CD4-positive, alpha-beta T cell treated with Interleukin-6 at 100 ng/mL for 8 hours (primary cell): ENCODE data around the gene PPP1R37.
"Not testable (repeated sequence)": the region's sequence is repeated elsewhere in the genome, so short reads cannot be mapped to it uniquely, and the experiment has no call there.

Source experiments
- DNase-seq: peaks from one replicate; pipeline ENCODE4 v3.0.0-alpha.2; 2020; ENCODE audit warnings: mixed read lengths, low spot score

The PPP1R37 gene

DNA sequence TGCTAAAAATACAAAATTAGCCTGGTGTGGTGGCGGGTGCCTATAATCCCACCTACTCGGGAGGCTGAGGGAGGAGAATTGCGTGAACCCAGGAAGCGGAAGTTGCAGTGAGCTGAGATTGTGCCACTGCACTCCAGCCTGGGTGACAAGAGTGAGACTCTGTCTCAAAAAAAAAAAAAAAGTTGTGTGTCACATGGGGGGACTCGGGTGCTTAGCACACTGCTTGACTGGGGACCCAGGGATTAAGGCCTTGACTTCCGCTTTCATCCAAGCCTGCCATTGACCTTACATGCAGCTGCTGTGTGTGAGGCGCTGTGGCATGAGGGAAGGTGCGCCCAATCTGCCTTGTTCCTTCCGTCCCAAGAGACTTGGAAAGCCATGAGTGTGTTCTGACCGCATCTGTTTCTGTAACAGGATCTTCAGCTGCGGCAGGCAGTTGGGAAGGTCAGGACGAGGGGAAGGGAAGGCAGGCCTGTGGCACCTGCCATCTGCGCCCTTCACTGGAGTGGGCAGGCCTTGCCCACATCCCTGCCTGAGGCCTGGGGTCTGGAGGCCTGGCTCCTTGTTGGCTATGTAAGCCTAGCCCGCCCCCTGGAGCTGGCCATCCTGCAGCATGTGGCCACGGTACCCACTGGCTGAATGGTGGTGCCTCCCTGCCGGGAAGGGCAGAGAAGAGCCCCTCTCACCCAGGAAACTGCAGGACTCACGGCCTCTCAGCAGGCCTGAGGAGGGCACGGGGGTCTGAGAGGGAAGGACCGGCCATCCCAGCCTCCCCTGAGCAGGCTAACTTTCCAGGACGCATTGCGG, 23.0 kb downstream of the PPP1R37 start:
- no peak for DNase-seq

DNA sequence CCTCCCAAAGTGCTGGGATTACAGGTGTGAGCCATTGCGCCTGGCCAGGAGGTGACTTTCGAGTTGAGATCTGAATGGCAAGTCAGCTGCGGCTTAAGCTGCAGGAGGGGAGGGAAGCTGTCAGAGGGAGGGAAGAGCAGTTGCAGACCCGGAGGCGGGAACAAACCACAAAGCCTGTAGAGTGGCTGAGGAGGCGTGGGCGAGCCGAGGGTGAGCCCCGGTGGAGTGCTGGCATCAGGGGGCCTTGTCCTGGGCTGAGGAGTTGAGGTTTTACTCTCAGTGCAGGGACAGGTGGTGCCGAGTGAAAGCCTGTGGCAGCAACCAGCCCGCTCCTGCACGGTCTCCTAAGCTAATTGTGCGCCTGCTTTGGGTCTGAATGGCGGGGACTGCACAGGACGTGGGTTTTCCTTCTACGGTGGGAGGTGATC, 24.2 kb downstream of the PPP1R37 start:
- peak; percentile 34 for DNase-seq

DNA sequence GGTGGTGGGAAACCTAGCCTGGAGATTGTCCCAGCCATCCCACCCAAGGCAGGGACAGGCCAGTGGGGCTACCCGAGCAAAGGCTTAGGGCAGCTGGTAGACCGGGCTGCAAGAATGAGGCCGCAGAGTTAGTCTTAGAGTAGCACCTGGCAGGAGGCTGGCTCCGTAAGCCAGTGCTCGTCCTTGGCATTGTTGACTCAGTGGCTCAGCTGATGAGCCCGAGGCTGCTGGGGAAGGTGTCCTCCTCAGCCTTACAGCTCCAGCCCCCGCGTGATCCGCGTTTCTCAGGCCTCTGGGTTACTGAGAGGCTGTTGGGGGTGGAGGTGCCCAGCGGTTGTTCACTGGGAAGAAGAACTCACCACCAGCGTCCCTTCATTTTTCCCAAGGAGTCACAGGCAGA, 24.7 kb downstream of the PPP1R37 start:
- DNase-seq: no peak

DNA sequence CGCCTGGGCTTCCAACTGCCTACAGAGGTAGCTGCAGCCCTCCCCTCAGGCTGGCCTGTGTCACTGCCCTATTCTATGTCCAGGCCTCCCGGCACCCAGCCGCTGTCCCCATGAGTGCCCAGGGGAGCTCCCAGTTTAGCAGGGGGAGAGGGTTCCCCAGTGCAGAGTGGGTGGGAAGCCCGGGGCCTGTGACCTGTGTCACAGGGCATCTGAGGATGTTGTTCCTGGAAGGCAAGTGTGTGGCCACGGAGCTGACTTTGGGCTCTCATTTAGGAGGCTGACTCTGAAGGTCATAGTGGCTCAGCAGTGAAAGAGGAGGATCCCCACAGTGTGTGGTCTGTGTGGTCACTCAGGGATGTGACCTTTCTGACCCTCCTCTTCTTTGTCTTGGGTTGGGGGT, 25.1 kb downstream of the PPP1R37 start:
- DNase-seq: no peak

DNA sequence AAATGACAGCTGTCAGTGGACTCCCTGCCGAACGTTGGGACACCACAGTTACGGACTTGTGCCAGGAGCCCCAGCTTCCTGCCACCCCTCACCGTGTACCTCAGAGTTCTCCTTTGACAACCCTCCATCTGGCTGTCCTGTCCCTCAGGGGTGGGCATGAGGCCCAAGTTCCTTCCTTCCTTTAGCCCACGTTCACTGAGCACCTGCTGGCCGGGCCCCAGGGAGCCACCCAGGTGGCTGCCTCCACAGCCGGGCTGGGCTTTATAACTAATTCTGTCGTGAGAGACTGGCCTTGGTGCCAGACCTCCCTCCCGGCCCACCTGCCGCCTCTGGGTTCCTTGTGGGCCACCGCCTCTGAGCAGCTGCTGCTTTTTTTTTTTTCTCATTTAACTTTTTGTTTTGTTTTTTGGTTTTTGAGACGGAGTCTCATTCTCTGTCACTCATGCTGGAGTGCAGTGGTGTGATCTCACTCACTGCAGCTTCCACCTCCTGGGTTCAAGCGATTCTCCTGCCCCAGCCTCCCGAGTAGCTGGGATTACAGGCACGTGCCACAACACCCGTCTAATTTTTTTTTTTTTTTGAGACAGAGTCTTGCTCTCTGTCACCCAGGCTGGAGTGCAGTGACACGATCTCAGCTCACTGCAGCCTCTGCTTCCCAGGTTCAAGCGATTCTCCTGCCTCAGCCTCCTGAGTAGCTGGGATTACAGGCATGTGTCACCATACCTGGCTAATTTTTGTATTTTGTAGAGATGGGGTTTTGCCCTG, 25.8 kb downstream of the PPP1R37 start:
- not testable (repeated sequence) for DNase-seq

DNA sequence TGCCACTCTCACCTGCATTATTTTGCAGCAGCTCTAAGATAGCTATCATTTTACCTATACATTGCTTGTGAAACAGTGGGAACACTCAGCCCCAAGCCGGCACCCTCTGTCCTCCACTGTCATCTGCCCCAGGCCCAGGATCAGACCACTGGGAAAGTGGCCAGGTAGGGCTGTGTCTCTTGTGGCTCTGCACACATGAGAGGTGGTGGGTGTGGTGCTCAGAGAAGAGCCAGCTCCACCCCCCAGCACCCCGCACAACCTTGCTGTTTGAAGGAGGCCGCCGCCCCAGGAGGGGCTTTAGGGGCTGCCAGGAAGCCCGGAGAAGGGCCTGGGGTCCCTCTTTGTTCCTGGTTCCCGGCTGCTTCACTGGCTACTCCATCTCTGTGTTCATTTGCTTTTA, 26.6 kb downstream of the PPP1R37 start:
- DNase-seq: no peak

DNA sequence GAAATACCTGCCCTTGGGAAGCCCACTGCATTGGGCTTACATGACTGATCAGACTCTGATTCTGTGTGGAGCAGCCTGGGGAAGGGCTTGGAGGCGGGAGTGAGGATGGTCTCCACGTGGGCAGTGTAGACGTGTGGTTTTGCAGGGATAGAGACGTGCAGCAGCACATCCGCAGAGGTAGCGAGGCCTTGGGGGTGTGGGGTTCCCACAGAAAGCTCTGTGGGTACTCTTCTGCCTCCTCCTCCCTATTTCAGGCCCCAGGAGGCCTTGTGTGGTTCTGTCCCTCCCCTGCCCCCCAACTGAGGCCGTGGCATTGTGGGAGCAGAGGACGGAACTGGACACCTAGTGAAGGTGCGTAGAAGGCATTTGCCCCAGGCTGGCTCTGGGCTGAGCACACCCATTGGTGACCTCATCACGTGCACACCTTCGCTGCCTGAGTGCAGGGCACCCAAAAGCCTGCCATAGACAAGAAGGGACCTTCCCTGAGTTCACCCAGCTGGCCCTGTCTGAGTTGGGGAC, 28.9 kb downstream of the PPP1R37 start:
- no peak for DNase-seq

DNA sequence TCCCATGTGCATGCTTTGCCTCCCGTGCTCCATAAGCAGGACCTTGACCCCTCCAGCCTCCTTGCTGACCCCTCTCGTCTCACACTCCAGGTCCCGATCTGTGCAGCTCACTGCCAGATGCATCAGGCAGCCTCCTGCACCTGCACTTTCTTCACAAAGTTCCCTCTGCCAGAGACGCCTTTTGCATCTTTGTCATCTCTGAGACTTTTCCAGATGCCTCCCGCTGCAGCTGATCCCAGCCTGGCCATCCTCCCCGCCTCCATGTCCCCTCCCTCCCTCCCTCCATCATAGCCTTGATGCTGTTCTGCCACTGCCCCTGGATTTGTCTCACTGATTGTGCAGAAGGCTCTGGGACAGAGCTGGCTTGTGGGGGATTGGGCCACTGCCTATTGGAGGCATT, 29.9 kb downstream of the PPP1R37 start:
- DNase-seq: no peak

DNA sequence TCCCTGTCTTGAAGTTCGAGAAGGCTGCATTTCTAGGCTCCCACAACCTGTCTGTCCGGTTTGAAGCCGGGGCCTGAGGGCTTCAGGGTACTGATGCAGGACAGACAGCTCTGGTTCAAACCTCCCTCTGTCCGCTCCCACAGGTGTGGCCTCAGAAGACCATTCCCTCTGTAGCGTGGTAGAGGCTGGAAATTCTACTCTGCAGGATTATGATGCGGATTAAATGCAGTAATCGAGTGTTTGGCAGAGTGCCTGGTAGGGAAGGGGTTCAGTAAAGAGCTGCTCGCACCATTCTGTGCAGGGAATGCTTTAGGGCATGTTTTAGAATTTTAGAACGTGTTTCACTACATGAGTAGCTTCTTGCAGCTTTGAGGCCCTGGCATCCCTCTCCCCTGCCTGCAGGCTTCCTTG, 30.5 kb downstream of the PPP1R37 start:
- DNase-seq: no peak

DNA sequence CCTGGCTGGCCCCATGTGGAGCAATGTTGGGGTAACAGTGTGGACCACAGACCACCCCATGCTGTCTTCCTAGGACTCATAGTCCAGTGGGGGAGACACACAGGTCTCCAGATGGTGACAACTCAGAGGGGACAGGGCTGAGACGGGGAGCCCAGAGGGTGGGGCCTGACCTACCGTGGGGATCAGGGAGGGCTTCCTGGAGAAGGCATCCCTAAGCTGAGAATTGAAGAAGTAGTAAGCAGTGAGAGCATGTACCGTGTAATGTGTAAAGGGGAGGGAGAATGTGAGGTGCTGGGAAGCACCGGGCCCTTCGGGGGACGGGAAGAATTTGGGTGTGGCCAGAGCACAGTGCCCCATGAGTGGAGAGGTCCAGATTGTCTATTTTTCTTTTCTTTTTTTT, 31.0 kb downstream of the PPP1R37 start:
- DNase-seq: no peak

DNA sequence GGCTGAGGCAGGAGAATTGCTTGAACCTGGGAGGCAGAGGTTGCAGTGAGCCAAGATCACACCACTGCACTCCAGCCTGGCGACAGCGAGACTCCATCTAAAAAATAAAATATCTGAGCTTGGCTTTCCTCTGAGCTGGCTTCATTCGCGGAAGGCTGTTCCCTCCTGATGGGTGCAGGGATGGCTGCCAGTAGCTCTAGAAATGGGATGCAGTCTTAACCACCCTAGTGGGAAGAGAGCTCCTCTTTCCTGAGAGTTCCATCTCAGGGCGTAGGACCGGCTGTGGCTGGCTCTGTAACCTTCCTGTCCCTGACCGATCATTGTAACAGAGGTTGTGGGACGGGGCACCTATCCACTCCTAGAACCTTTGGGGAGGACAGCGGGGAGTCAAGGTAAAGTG, 32.4 kb downstream of the PPP1R37 start:
- no peak for DNase-seq

DNA sequence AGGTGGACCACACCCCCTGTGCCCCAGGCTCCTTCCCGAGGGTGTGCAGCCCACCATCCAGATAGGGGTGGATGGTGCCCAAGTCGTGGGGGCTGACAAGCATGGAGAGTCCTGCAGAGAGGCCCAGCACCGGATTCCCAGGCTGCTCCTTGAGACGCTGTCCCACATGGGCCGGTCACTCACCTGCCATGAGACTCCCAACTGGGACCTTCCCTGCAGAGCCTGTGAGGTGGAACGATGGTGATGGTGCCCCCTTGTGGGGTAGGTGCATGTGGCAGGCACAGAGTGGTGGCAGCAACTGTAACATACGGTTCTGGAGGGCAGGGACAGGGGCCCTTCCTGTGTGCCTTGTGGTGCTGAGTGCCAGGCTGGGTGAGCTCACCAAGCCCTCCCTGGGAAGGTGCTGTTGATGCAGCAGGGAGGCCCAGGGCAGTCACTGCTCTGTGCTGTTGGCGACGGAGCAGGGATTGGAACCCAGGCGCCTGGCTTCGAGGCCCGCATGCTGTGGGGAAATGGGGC, 33.1 kb downstream of the PPP1R37 start:
- peak; percentile 55 for DNase-seq

DNA sequence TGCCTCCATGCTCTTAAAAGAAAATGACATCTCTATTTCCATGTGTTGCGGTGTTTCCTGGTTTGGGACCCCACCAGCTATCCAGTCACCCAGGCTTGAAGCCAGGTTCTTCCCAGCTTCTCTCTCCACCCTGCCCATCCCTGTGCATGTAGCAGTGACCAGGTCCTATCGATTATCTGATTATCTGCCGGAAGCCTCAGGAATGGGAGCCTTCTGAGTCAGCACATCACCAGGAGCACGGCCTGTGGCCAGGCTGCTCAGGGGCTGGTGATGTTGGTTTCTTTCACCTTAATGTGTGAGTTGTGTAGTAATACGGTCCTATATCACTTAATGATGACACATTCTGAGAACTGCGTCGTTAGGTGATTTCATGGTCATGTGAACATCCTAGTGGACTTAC, 33.7 kb downstream of the PPP1R37 start:
- DNase-seq: no peak

DNA sequence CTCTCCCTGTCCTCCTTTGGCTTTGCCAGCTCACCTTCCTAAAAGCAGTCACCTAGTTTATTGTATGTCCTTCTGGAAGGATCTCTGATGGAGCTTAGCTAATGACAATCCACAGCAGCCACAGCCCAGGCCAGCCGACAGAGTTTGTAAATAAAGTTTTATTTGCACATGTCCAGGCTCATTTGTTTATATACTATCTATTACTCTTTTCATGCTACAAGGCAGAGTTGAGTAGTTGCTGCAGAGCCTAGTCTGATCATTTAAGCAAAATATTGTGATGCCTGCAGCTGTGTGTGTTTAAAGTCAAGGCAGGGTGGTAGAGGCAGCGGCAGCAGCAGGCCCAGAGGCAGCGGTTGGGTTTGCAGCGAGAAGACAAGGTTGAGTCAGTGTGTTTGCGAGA, 35.2 kb downstream of the PPP1R37 start:
- no peak for DNase-seq

DNA sequence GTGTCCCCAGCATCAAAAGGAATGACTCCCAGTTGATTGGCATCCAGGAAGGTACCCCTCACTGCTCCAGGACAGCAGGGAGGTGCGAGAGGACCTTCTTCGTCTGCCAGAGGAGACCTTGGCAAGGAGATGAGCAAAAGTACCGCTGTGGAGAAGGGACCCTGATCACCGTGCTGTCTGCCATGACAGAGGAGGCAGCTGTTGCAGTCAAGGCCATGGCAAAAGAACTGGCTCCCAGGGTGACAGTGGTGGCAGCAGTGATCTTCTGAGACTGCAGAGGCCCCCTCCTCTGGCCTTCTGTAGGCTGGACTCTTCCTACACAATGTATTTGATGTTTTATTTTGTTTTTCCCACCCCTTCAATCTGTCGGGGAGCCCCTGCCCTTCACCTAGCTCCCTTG, 35.8 kb downstream of the PPP1R37 start:
- DNase-seq: no peak

DNA sequence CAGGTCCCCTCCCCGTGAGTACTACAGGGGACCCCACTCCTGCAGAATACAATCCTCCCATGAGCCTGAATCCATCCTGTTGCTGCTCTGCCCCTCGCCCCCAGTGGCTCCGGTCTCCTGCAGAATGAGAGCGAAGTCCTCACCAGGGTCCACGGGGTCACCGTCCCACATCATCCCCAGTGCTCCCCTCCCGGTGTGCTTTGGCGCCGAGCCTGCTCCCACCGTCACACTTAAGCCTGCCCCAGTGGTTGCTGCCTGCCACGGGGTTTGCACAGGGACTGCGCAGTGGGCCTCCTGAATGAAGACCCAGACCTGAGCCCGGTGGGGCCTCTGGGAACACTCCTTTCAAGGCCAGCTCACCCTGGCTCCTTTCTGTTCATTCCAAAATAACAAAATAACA, 37.3 kb downstream of the PPP1R37 start:
- no peak for DNase-seq

DNA sequence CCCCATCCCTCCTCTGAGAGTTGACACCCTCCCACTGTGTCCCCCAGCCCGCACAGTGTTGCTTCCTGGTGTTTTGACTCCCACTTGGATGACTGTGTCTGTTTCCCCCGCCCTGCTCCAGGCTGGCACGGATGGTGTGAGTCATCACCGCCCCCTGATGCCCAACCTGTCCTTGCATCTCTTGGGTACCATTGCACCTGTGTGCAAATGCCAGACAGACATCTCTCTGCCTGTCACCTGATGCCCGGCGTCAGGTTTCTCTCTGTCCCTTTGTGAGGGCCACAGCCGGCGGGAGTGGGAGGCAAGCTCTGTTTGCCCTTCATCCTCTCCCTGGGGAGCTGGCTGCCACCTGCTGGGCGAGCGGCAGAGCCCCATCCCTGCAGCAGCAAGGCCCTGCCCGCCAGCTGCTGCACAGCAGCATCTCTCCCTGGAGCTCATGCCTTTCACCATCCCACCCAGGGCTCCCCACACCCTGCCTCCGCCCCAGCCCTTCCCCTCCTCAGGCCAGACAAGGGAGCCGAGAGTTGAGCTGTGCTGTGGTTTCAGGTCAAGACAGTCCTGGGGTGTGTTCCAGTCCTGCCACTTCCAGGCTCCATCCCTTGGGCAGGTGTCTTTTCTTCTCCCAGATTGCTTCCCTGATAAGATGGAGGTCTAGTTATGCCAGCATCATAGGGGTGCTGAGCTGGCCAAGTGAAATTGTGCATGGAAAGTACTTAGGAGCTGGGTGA, 38.1 kb downstream of the PPP1R37 start:
- no peak for DNase-seq

DNA sequence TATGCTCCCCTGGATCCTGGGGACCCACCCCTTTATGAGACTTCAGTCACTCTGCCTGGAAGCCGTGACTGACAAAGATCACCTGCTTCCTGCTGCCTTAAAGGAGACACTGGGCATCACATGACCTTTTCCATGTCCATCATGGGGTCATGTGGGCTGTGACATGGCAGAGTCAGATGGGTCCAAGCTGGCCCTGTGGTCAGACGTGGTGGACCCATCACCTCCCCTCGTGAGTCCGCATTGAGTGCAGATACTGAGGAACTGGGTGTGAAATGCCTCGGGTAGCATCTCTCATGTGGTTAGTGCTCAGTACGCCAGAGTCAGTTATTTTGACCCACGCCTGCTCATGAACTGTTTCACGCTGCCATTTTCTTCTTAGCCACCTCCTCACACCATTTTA, 40.7 kb downstream of the PPP1R37 start:
- DNase-seq: no peak

DNA sequence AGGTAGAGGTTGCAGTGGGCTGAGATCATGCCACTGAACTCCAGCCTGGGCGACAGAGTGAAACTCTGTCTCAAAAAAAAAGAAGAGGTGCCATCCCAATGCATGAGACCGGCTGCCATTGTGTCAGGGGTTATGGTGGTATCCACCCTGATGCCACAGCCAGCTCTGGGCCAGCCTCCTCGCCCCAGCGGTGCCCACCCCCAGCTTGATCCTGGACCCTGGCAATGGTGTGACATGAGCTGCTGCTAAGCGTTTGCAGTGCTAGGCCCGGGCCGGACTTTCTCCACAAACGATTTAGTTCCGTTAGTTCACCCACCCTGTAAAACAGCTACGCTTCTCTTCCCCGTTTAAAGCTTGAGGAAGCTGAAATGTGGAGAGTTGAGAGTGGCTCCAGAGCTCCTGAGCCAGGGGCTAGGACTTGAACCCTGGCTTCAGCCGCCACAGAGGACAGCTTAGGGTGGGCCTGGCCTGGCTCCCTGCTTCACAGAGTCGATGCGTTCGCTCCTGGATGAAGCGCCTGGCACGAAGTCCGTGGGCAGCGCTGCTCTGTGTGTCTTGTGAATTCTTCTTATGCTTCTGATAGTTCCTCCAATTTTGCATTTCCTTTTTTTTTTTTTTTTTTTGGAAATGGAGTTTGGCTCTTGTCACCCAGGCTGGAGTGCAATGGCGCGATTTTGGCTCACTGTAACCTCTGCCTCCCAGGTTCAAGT, 42.4 kb downstream of the PPP1R37 start:
- DNase-seq: no peak

DNA sequence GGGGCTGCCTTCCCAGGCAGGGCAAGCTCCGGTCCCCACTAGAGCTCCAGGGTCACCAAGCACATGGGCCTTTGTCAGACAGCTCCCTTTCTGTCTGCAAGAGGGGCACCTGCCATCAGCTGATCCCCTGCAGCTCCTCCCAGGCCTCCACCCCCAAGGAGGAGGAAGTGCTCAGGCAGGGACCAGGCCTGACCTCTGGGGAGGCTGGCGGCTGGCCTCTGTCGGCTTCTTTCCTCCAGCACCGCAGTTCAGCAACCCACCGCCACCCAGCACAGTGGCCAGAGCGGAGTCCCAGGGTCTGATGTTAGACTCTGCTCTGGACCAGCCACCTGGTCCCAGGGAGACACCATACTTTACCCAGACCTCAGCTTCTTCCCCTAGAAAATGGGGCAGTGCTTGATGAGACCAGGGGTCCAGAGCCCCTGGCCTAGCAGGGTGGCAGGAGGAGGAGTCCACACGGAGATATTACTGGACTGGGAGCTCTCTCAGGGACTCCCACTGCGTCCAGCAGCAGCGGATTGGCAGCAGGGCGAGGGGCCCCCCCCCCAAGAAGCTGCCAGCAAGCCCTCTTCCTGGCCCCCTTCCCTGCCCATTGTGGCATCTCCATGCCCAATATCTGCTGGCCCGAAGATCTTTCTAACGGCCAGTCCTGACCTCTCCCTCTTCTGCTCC, 43.7 kb downstream of the PPP1R37 start:
- DNase-seq: no peak

DNA sequence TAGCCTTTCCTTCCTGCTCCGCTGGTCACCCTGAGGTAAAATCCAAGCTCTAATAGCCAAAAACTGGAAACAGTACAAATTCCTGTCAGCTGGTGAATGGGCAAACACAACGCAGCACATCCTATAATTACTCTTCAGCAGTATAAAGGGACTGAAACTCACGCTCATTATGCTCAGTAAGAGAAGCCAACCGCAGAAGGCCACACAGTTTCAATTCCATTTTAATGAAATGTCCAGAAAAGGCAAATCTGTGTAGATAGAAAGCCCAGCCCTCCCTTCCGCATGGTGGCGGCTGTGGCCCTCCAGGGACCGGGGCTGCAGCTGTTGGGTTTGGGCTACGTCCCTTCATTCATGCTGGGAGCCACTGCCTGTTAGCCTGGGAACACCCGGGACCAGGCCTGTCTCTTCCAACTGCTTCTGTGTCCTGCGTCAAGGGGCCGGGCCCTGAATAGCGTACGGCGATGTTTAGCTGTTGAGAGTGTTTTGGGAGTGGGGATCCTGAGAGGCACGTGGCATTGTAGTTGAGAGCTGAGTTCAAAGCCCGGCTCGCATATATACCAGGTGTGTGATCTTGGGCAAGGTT, 44.3 kb downstream of the PPP1R37 start:
- no peak for DNase-seq
